HG03575 (cell line): ENCODE data around the gene FAM117A.
"Not testable (repeated sequence)": the region's sequence is repeated elsewhere in the genome, so short reads cannot be mapped to it uniquely, and the experiment has no call there.

ENCODE experiments used
- ATAC-seq: cut with Tn5 transposase; IDR thresholded peaks from one replicate; pipeline ENCODE4 v1.9.1; 2021; ENCODE audit not compliant: unreplicated experiment, insufficient number of reproducible peaks, low FRiP score; ENCODE audit errors: extremely low read depth

The FAM117A gene

GRCh38 chr17:49766918-49767530, 3.1 kb upstream of the FAM117A start:
- no peak for ATAC-seq

- no peak for ATAC-seq
Observed at GRCh38 chr17:49764559-49765180, 739 bp upstream of the FAM117A start.

GRCh38 chr17:49762151-49762941, 1.6 kb downstream of the FAM117A start:
- no peak for ATAC-seq

- no peak for ATAC-seq
Observed at GRCh38 chr17:49760932-49761558, 2.9 kb downstream of the FAM117A start.

GRCh38 chr17:49760296-49760695, 3.6 kb downstream of the FAM117A start:
- no peak for ATAC-seq

- no peak for ATAC-seq
Observed at GRCh38 chr17:49759203-49759602, 4.7 kb downstream of the FAM117A start.

- ATAC-seq: not testable (repeated sequence)
Observed at GRCh38 chr17:49758464-49759010, 5.4 kb downstream of the FAM117A start.

GRCh38 chr17:49757151-49757777, 6.7 kb downstream of the FAM117A start:
- ATAC-seq: no peak

- no peak for ATAC-seq
Observed at GRCh38 chr17:49756323-49757150, 7.4 kb downstream of the FAM117A start.

- ATAC-seq: no peak
Observed at GRCh38 chr17:49755663-49756283, 8.2 kb downstream of the FAM117A start.

GRCh38 chr17:49753959-49754391, 10.0 kb downstream of the FAM117A start:
- no peak for ATAC-seq

- no peak for ATAC-seq
Observed at GRCh38 chr17:49752508-49752907, 11.4 kb downstream of the FAM117A start.

- ATAC-seq: no peak
Observed at GRCh38 chr17:49749730-49750129, 14.2 kb downstream of the FAM117A start.

- ATAC-seq: peak; percentile 51
Observed at GRCh38 chr17:49748791-49749190, 15.1 kb downstream of the FAM117A start.

GRCh38 chr17:49748223-49748622, 15.7 kb downstream of the FAM117A start:
- no peak for ATAC-seq

- no peak for ATAC-seq
Observed at GRCh38 chr17:49747632-49748031, 16.3 kb downstream of the FAM117A start.

GRCh38 chr17:49746791-49747490, 17.0 kb downstream of the FAM117A start:
- ATAC-seq: no peak
